NCI-H2081 (cell line): ENCODE results near the gene MOB4.
"Not testable (repeated sequence)": the region's sequence is repeated elsewhere in the genome, so short reads cannot be mapped to it uniquely, and the experiment has no call there.

ENCODE experiments used
- DNase-seq, 2 experiments: peaks; one replicate each; lab custom pipeline; 2025; lab: John Stamatoyannopoulos, UW

MOB4 gene

DNA sequence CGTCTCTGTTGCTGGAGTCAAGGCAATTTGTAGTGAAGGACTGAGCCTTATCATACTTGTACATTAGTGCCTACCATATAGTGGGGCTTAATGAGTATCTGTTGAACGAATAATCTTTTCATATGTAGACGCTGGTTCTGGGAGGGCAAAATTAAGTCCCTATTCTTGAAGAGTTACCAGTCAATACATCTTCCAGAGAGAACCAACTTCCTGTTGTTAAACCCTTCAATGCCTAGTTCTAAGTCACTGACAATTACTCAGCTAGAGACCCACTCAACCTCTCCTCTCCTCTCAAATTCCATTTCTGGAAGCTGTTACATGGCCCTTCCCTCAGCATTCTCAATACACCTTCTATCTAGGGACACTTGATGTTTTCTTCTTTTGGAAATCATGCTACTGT, 1.1 kb upstream of the MOB4 start:
- DNase-seq = no peak

DNA sequence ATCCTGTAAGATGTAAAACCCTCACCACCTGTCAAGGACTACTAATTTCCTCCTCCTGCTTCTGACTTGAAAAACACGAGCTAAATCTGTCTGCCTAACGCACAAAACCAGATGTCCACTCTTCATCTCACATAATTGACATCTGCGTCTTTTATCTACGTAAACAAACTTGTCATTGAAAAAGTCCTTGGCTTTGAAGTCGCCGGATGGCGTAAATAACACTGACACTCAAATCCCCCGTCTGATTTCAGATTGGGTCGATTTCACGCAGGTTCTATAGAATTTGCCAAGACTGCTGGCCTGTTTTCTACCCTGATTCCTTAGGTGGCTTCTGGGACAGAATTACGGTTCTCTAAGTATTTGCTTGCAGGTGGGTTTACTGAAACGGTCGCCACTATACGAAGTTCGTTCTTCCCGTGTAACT, 539 bp upstream of the MOB4 start:
- DNase-seq = peak; percentile 36 to 39

DNA sequence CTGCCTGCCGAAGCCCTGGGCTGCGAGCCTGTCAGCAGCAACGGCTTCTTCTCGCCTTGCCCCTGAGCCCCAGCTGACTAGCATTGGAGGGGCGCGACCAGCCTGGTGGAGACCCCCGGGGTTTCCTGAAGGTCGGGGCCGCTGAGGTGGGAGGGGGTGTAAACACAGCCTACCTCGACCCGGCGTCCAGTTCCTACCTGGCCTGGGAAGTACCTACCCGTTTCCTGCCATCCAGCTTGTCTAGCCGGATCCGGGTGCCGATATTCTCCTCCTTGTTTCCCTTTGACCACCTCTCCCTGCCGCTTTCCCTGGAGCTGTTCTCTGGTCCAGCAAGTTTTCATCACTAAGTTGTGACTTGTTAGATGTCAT, 511 bp downstream of the MOB4 start:
- DNase-seq = peak; percentile 31 to 47

- DNase-seq = no peak
These were observed 1.3 kb downstream of the MOB4 start for GRCh38 chr2:197517150-197517549.

DNA sequence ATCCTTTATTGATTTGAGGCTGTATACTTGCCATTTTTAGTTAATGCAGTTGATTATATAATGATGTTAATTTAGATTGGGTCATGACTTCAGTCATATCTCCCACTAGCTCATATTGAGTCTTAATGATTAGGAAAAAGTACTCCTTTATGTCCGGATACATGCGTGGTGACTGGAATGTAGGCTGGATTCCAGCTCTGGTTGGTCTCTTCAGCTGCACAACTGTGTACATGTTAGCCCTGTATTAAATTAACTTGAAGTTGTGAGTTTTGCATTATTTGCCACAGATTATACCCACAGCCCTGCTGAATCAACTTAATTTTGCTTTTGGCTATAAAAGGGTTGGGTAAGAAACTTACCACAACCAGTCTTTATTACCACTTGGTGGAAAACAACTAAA, 22.5 kb downstream of the MOB4 start:
- DNase-seq = no peak

GRCh38 chr2:197539734-197540133, 23.9 kb downstream of the MOB4 start:
- no peak for DNase-seq

DNA sequence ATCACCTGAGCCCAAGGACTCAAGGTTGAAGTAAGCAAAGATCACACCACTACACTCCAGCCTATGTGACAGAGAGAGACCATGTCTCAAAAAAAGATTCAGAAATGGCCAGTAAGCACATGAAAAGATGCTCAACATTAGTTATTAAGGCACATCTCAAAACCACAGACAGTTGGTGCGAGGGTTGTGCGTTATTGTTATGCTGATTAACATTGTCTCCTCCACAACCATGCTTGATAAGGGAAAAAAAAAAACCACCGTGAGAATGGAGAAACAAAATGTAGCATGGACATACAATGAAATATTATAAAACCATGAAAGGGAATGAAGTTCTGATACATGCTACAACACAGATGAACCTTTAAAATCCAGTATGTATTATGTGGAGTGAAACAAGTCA, 27.3 kb downstream of the MOB4 start:
- DNase-seq = no peak

GRCh38 chr2:197547163-197547900, 31.5 kb downstream of the MOB4 start:
- no peak for DNase-seq

- DNase-seq = no peak
These were observed 32.7 kb downstream of the MOB4 start for GRCh38 chr2:197548582-197548981.

DNA sequence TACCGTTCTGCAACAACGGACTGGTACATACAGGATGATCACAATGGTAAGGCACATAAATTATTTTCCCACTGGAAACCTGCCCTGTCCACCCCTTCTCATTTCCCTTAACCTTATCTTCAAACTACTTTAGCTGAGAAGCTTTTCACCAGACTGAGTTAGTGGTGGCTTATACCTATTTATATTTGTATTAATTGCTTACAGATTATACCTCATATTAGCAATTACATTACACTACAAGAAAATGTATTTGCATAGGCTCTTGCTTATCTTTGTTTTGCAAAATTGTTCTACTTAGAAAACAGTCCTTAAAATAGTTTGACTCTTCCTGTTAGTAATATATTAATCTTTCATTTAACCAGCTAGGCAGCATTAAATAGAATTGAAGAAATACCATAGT, 35.4 kb downstream of the MOB4 start:
- not testable (repeated sequence) for DNase-seq

- no peak for DNase-seq
These were observed 39.6 kb downstream of the MOB4 start for GRCh38 chr2:197555467-197555866.

- DNase-seq = no peak
These were observed 40.6 kb downstream of the MOB4 start for GRCh38 chr2:197556456-197556855.

DNA sequence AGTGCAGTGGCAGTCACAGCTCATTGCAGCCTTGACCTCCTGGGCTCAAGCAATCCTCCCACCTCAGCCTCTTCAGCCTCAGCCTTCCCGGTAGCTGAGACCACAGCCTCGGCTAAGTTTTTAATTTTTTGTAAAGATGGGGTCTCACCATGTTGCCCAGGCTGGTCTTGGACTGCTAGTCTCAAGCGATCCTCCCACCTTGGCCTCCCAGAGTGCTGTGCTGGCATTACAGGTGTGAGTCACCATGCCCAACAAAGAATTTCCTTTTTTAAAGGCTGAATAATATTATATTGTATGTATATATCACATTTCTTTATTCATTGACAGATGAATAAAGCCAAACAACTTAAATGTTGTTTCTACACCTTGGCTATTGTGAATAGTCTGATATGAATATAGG, 42.5 kb downstream of the MOB4 start:
- DNase-seq = no peak

DNA sequence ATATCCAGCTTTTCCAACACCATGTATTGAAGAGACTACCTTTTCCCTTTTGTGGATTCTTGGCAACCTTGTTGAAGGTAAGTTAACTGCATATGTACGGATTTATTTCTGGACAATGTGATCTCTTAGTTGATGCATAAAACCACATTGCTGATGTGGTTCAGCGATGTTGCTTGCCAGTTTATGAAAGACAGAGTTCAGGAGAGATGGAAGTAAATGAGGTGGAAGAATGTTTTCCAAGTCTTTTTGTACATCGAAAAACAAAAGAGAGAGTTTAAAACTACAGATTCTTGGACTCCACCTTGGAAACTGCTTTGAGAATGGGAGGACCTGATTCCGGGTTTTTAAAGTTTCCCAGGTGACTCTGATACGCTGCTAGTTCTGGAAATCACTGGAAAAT, 43.8 kb downstream of the MOB4 start:
- DNase-seq = no peak

DNA sequence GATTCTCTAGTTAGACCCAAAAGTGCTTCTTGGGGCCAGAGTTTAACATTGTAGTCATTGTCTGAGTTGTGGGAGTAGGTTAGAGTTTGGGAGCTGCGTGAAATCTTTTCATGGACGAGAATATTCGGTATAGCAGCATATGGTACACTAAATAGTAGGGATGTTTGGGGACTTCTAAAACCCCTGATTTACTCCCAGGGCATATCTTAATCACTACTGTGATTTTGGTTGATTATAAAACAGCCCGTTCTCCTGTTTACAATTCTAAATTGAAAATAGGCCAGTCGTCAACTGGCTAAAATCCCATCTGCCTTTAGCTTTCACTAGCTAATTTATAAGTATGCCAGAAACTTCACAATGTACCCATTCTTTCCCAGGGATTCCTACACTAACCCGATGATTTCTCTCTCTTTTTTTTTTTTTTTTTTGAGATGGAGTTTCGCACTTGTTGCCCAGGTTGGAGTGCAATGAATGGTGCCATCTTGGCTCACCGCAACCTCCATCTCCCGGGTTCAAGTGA, 44.3 kb downstream of the MOB4 start:
- DNase-seq = no peak

DNA sequence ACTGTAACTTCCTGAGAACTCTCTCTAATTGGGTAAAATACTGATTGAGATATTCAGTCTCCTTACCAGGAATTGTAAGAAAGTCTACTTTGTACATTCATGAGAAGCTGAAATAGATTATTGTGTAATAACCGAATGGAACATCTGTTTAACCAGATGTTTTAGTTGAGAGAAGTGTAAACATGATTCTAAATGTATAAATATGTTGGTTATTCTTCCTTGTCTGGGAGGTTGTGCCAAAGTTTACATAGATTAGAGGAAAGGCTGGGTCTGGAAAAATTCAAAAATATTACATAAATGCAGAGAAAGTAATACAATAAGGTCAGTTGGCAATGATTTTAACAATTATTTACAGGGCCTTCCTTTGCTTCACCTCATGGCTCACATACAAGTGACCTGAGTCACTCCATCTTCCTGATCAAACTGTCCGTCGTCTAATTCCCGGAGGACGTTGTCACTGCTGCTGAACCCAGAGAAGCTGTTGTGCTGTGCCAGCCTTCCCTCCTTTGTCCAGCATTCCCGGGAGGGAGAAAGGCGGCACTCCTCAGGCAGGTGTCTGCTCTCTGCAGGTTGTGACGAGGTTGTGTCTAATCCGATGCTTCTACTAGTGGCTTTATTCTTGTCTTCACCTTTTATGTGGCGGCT, 55.9 kb downstream of the MOB4 start:
- DNase-seq = no peak

GRCh38 chr2:197573608-197574007, 57.7 kb downstream of the MOB4 start:
- DNase-seq = no peak

GRCh38 chr2:197575987-197576386, 60.1 kb downstream of the MOB4 start:
- no peak for DNase-seq

DNA sequence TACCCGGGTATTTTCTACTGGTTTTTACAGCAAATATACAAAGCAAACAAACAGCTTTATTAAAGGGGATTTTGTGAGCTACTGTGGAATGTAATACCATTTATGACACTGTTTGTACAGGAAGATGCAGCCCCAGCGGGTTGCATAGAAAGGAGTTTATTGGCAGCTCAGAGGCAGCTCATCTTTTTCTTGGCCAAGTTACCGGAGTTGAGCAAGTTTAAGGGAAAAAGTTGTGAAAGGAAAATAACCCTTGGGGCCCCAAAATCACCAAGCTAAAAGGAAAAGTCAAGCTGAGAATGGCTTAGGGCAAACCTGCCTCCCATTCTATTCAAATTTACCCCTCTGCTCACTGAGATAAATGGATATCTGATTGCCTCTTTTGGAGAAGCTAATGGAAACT, 60.8 kb downstream of the MOB4 start:
- DNase-seq = no peak

GRCh38 chr2:197577446-197577845, 61.6 kb downstream of the MOB4 start:
- DNase-seq = no peak

GRCh38 chr2:197578294-197578693, 62.4 kb downstream of the MOB4 start:
- not testable (repeated sequence) for DNase-seq

GRCh38 chr2:197580166-197580565, 64.3 kb downstream of the MOB4 start:
- not testable (repeated sequence) for DNase-seq

DNA sequence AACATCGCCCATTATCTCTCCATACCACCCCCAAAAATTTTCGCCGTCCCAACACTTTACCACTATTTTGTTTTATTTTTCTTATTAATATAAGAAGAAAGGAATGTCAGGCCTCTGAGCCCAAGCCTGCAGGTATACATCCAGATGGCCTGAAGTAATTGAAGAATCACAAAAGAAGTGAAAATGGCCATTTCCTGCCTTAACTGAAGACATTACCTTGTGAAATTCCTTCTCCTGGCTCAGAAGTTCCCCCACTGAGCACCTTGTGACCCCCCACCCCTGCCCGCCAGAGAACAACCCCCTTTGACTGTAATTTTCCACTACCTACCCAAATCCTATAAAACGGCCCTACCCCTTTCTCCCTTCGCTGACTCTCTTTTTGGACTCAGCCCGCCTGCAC, 71.4 kb downstream of the MOB4 start:
- DNase-seq = not testable (repeated sequence)
